Forelimb muscle (tissue), 1 donor: ENCODE results near the gene KRT3. TPM values are rescaled to one million over a fixed set of nuclear protein-coding genes. Genes with fewer than 3 reads are reported as not detected.

ENCODE experiments used
- DNase-seq: peaks from one replicate; pipeline ENCODE4 v3.0.0-alpha.2; 2013; ENCODE audit warnings: low read depth
- polyA plus RNA-seq: library from polyadenylated mRNA; unstranded; fragments of 120-200 nt; gene quantifications from one replicate; pipeline ENCODE4 v1.2.1, GENCODE V29; 2013; ENCODE audit not compliant: insufficient read length

KRT3 gene
- polyA plus RNA-seq, 1 donor, result not detected

- no peak for DNase-seq
Observed at GRCh38 chr12:52813885-52814709, 18.2 kb upstream of the KRT3 start, which contains the start of gene KRT4. Gene KRT4 (minus strand): TSS chr12:52814116. CDS start chr12:52814058, 58 bp downstream.

- no peak for DNase-seq
Observed at GRCh38 chr12:52813203-52813819, 17.4 kb upstream of the KRT3 start.

GRCh38 chr12:52812749-52813148 lies 16.8 kb upstream of the KRT3 start:
- DNase-seq, result no peak

GRCh38 chr12:52812073-52812400 lies 16.1 kb upstream of the KRT3 start:
- DNase-seq, result no peak

- DNase-seq, result no peak
Observed at GRCh38 chr12:52811191-52812072, 15.5 kb upstream of the KRT3 start.

- DNase-seq, result no peak
Observed at GRCh38 chr12:52810554-52810953, 14.6 kb upstream of the KRT3 start.

GRCh38 chr12:52809166-52809565 lies 13.2 kb upstream of the KRT3 start:
- DNase-seq, result no peak

GRCh38 chr12:52808573-52809160 lies 12.8 kb upstream of the KRT3 start:
- DNase-seq, result no peak

- no peak for DNase-seq
Observed at GRCh38 chr12:52807544-52808470, 11.9 kb upstream of the KRT3 start.

GRCh38 chr12:52806821-52807543 lies 11.1 kb upstream of the KRT3 start:
- no peak for DNase-seq

GRCh38 chr12:52806169-52806811 lies 10.4 kb upstream of the KRT3 start:
- no peak for DNase-seq

- no peak for DNase-seq
Observed at GRCh38 chr12:52805739-52806138, 9.8 kb upstream of the KRT3 start.

- no peak for DNase-seq
Observed at GRCh38 chr12:52805000-52805399, 9.1 kb upstream of the KRT3 start.

GRCh38 chr12:52802442-52802841 lies 6.5 kb upstream of the KRT3 start:
- no peak for DNase-seq

- DNase-seq, result no peak
Observed at GRCh38 chr12:52801773-52802172, 5.9 kb upstream of the KRT3 start.

- DNase-seq, result no peak
Observed at GRCh38 chr12:52800259-52800917, 4.5 kb upstream of the KRT3 start.

- DNase-seq, result no peak
Observed at GRCh38 chr12:52799505-52800211, 3.7 kb upstream of the KRT3 start.
